PC-9 (cell line): ENCODE measurements around the gene PHF21B.

ENCODE experiments used
- CTCF ChIP-seq: fragments of 200-600 bp; sonication (generic); conservative IDR thresholded peaks from 2 replicates; pipeline ENCODE4 v1.6.1; 2017; ENCODE audit warnings: mixed run types, antibody characterized with exemption, mild to moderate bottlenecking, moderate library complexity
- EZH2 ChIP-seq: fragments of 200-600 bp; sonication (generic); IDR thresholded peaks from 2 replicates; pipeline ENCODE4 v1.8.0; 2017; ENCODE audit warnings: antibody characterized with exemption, low read depth

- TF ChIP-seq CTCF (no peak), EZH2 (no peak)
Measured at GRCh38 chr22:44916281-44917231, 93.2 kb downstream of the PHF21B start.
